ENCODE data around the gene SERTM2. TPM values are rescaled to one million over a fixed set of nuclear protein-coding genes. Genes with fewer than 3 reads are reported as not detected.

Gene SERTM2
- total RNA-seq = 0.08 TPM
- long read RNA-seq = 0 reads

GRCh38 chrX:111511477-111511876 is at the start of gene SERTM2:
SERTM2 (plus strand) TSS chrX:111511645; CDS start chrX:111518858, 7,213 bp downstream.
- no peak for DNase-seq (ENCODE audit: low spot score)
- intact Hi-C loops (cut with DNase I) = no loop called here

GRCh38 chrX:111465669-111466068 is 45.8 kb upstream of the SERTM2 start:
- DNase-seq (ENCODE audit: low spot score) = no peak
- intact Hi-C loops (cut with DNase I) = no loop called here

- intact Hi-C loops (cut with DNase I) = no loop called here
- DNase-seq (ENCODE audit: low spot score) = no peak
These were observed 43.5 kb upstream of the SERTM2 start for GRCh38 chrX:111467896-111468295.

- intact Hi-C loops (cut with DNase I) = no loop called here
- no peak for DNase-seq (ENCODE audit: low spot score)
These were observed 40.6 kb upstream of the SERTM2 start for GRCh38 chrX:111470681-111471403.

GRCh38 chrX:111481896-111482295 is 29.5 kb upstream of the SERTM2 start:
- no peak for DNase-seq (ENCODE audit: low spot score)
- intact Hi-C loops (cut with DNase I) = no loop called here

GRCh38 chrX:111483135-111483534 is 28.3 kb upstream of the SERTM2 start:
- intact Hi-C loops (cut with DNase I) = no loop called here
- no peak for DNase-seq (ENCODE audit: low spot score)

- intact Hi-C loops (cut with DNase I) = no loop called here
These were observed 27.6 kb upstream of the SERTM2 start for GRCh38 chrX:111483881-111484280.

GRCh38 chrX:111490688-111491087 is 20.8 kb upstream of the SERTM2 start:
- intact Hi-C loops (cut with DNase I) = no loop called here
- DNase-seq (ENCODE audit: low spot score) = no peak

More at GRCh38 chrX:111483881-111484280, 27.6 kb upstream of the SERTM2 start:
- DNase-seq (ENCODE audit: low spot score) = no peak

- intact Hi-C loops (cut with DNase I) = no loop called here
These were observed 19.4 kb upstream of the SERTM2 start for GRCh38 chrX:111492085-111492484.

GRCh38 chrX:111498538-111499103 is 12.8 kb upstream of the SERTM2 start:
- DNase-seq (ENCODE audit: low spot score) = no peak
- intact Hi-C loops (cut with DNase I) = no loop called here

More at GRCh38 chrX:111492085-111492484, 19.4 kb upstream of the SERTM2 start:
- no peak for DNase-seq (ENCODE audit: low spot score)

GRCh38 chrX:111503485-111503993 is 7.9 kb upstream of the SERTM2 start:
- no peak for DNase-seq (ENCODE audit: low spot score)
- intact Hi-C loops (cut with DNase I) = no loop called here

- intact Hi-C loops (cut with DNase I) = no loop called here
- DNase-seq (ENCODE audit: low spot score) = no peak
These were observed 6.5 kb upstream of the SERTM2 start for GRCh38 chrX:111504941-111505340.

GRCh38 chrX:111505783-111506182 is 5.7 kb upstream of the SERTM2 start:
- intact Hi-C loops (cut with DNase I) = no loop called here

GRCh38 chrX:111506826-111507225 is 4.6 kb upstream of the SERTM2 start:
- intact Hi-C loops (cut with DNase I) = no loop called here

More at GRCh38 chrX:111505783-111506182, 5.7 kb upstream of the SERTM2 start:
- DNase-seq (ENCODE audit: low spot score) = no peak

GRCh38 chrX:111507933-111508332 is 3.5 kb upstream of the SERTM2 start:
- DNase-seq (ENCODE audit: low spot score) = no peak
- intact Hi-C loops (cut with DNase I) = no loop called here

More at GRCh38 chrX:111506826-111507225, 4.6 kb upstream of the SERTM2 start:
- no peak for DNase-seq (ENCODE audit: low spot score)

GRCh38 chrX:111515298-111515697 is 3.9 kb downstream of the SERTM2 start:
- no peak for DNase-seq (ENCODE audit: low spot score)
- intact Hi-C loops (cut with DNase I) = no loop called here

- no peak for DNase-seq (ENCODE audit: low spot score)
- intact Hi-C loops (cut with DNase I) = no loop called here
These were observed 7.2 kb downstream of the SERTM2 start for GRCh38 chrX:111518667-111519066.

GRCh38 chrX:111519215-111519614 is 7.8 kb downstream of the SERTM2 start:
- intact Hi-C loops (cut with DNase I) = no loop called here
- DNase-seq (ENCODE audit: low spot score) = no peak

- intact Hi-C loops (cut with DNase I) = no loop called here
These were observed 9.1 kb downstream of the SERTM2 start for GRCh38 chrX:111520506-111520905.

GRCh38 chrX:111521169-111521568 is 9.7 kb downstream of the SERTM2 start:
- intact Hi-C loops (cut with DNase I) = no loop called here
- no peak for DNase-seq (ENCODE audit: low spot score)

More at GRCh38 chrX:111520506-111520905, 9.1 kb downstream of the SERTM2 start:
- DNase-seq (ENCODE audit: low spot score) = no peak

GRCh38 chrX:111543212-111543741 is 31.8 kb downstream of the SERTM2 start:
- intact Hi-C loops (cut with DNase I) = no loop called here
- no peak for DNase-seq (ENCODE audit: low spot score)

All from cardiac septum (tissue), 1 donor.